SU-DHL-6 (cell line): ENCODE measurements around the gene PPP1R13B.

ENCODE experiments used
- H2AFZ ChIP-seq: fragments of 200-600 bp; sonication (generic); 2 replicates; pipeline ENCODE4 v1.6.1; 2014; ENCODE audit warnings: low read depth, mild to moderate bottlenecking, moderate library complexity, mixed read lengths, antibody characterized with exemption, low read length; ENCODE audit not compliant: severe bottlenecking
- H3F3A ChIP-seq: fragments of 200-600 bp; shearing (Covaris generic); 2 replicates; pipeline ENCODE4 v1.6.0; 2016; ENCODE audit warnings: antibody characterized with exemption, mild to moderate bottlenecking; ENCODE audit not compliant: insufficient read depth
- H3K27ac ChIP-seq: fragments of 200-600 bp; sonication (generic); 2 replicates; pipeline ENCODE4 v1.5.1; 2016; ENCODE audit warnings: low read depth, mild to moderate bottlenecking, low read length, moderate library complexity, mixed read lengths
- H3K27me3 ChIP-seq: fragments of 200-600 bp; sonication (generic), shearing (Covaris generic); 2 replicates; pipeline ENCODE4 v1.6.0; 2014; ENCODE audit warnings: mild to moderate bottlenecking, low read length
- H3K36me3 ChIP-seq: fragments of 200-600 bp; sonication (generic); 2 replicates; pipeline ENCODE4 v1.6.1; 2014; ENCODE audit warnings: mild to moderate bottlenecking, low read length, mixed read lengths
- H3K4me2 ChIP-seq: fragments of 300-600, 200-600 bp; shearing (Covaris generic), sonication (generic); 2 replicates; pipeline ENCODE4 v1.6.0; 2014; ENCODE audit warnings: low read length, low read depth, mild to moderate bottlenecking; ENCODE audit not compliant: poor library complexity, severe bottlenecking
- H3K4me3 ChIP-seq: fragments of 200-600 bp; sonication (generic); 2 replicates; pipeline ENCODE4 v1.5.1; 2014; ENCODE audit warnings: antibody characterized with exemption, low read length, mild to moderate bottlenecking, mixed read lengths; ENCODE audit not compliant: insufficient read depth, poor library complexity, severe bottlenecking
- H3K79me2 ChIP-seq: fragments of 200-600 bp; sonication (generic); 2 replicates; pipeline ENCODE4 v1.6.1; 2014; ENCODE audit warnings: mild to moderate bottlenecking, low read length, moderate library complexity; ENCODE audit not compliant: insufficient read depth
- H3K9ac ChIP-seq: fragments of 200-600 bp; sonication (generic); 2 replicates; pipeline ENCODE4 v1.7.0; 2014; ENCODE audit warnings: mild to moderate bottlenecking, low read length
- H3K9me2 ChIP-seq: fragments of 200-600 bp; sonication (generic); replicated peaks from 2 replicates; pipeline ENCODE4 v1.6.1; 2014; ENCODE audit warnings: low read length; ENCODE audit not compliant: insufficient read depth
- H3K9me3 ChIP-seq: fragments of 200-600 bp; sonication (generic); 2 replicates; pipeline ENCODE4 v1.6.1; 2014; ENCODE audit warnings: low read length, mixed read lengths; ENCODE audit not compliant: insufficient read depth
- H4K20me1 ChIP-seq: fragments of 200-600 bp; sonication (generic); 2 replicates; pipeline ENCODE4 v1.6.1; 2014; ENCODE audit warnings: low read depth, mild to moderate bottlenecking, antibody characterized with exemption, low read length, moderate library complexity, mixed read lengths
- CTCF ChIP-seq: fragments of 200-600 bp; sonication (generic); IDR thresholded peaks from one replicate; pipeline ENCODE4 v1.5.1; 2017; ENCODE audit warnings: antibody characterized with exemption, mild to moderate bottlenecking, low read length, moderate library complexity; ENCODE audit not compliant: insufficient read depth, poor library complexity, severe bottlenecking
- EZH2phosphoT487 ChIP-seq: fragments of 200-600 bp; sonication (generic), shearing (Covaris generic); conservative IDR thresholded peaks from 2 replicates; pipeline ENCODE4 v1.6.1; 2018; ENCODE audit warnings: mild to moderate bottlenecking, antibody characterized with exemption, low read length, moderate library complexity, mixed read lengths

The PPP1R13B gene

GRCh38 chr14:103818422-103818821, 29.0 kb downstream of the PPP1R13B start:
- Histone ChIP-seq H2AFZ (no peak overlapping the region), H3K79me2 (no peaks in the 10 kb centered on the region), H3K27me3 (no peaks in the 10 kb centered on the region), H3K4me3 (no peak overlapping the region), H3K9me3 (no peaks in the 10 kb centered on the region), H3K27ac (no peak overlapping the region), H3K9me2 (no peaks in the 10 kb centered on the region), H4K20me1 (0 out of 2 replicates have a peak, but pooled peaks cover 9% of the 10 kb centered on the region), H3F3A (0 out of 2 replicates have a peak, but pooled peaks cover 3% of the 10 kb centered on the region), H3K9ac (no peak overlapping the region), H3K4me2 (no peak overlapping the region), H3K36me3 (no peaks in the 10 kb centered on the region)
- TF ChIP-seq CTCF (no peak), EZH2phosphoT487 (no peak)

GRCh38 chr14:103817595-103817994, 29.8 kb downstream of the PPP1R13B start:
- Histone ChIP-seq H3K27ac (no peak overlapping the region), H3K4me3 (no peak overlapping the region), H3K4me2 (no peak overlapping the region), H3K9me3 (no peaks in the 10 kb centered on the region), H3K36me3 (no peaks in the 10 kb centered on the region), H2AFZ (no peak overlapping the region), H3K9ac (no peak overlapping the region), H3K79me2 (no peaks in the 10 kb centered on the region), H3K27me3 (no peaks in the 10 kb centered on the region), H4K20me1 (0 out of 2 replicates have a peak, but pooled peaks cover 9% of the 10 kb centered on the region), H3F3A (0 out of 2 replicates have a peak, but pooled peaks cover 3% of the 10 kb centered on the region), H3K9me2 (no peaks in the 10 kb centered on the region)
- TF ChIP-seq CTCF (no peak), EZH2phosphoT487 (no peak)

- H3K79me2 ChIP-seq: no peaks in the 10 kb centered on the region
- no peak overlapping the region for H2AFZ ChIP-seq
Measured at GRCh38 chr14:103816991-103817390, 30.4 kb downstream of the PPP1R13B start.

More at GRCh38 chr14:103816991-103817390, 30.4 kb downstream of the PPP1R13B start:
- H3K9me2 ChIP-seq: no peaks in the 10 kb centered on the region
- no peak overlapping the region for H3K27ac ChIP-seq
- no peak overlapping the region for H3K9ac ChIP-seq
- no peaks in the 10 kb centered on the region for H3K27me3 ChIP-seq
- no peak overlapping the region for H3K4me2 ChIP-seq
- 0 out of 2 replicates have a peak, but pooled peaks cover 3% of the 10 kb centered on the region for H3F3A ChIP-seq
- TF ChIP-seq EZH2phosphoT487: no peak
- TF ChIP-seq CTCF: no peak
- H3K36me3 ChIP-seq: no peaks in the 10 kb centered on the region
- H4K20me1 ChIP-seq: 0 out of 2 replicates have a peak, but pooled peaks cover 9% of the 10 kb centered on the region
- no peaks in the 10 kb centered on the region for H3K9me3 ChIP-seq
- H3K4me3 ChIP-seq: no peak overlapping the region
